ENCODE data around the gene MAPRE3.
A peak's percentile ranks its signal among the peaks of the same experiment; 100 is the strongest.

MAPRE3 gene

GRCh38 chr2:26946841-26947784 is 23.3 kb upstream of the MAPRE3 start:
- DNase-seq (ENCODE audit: low read depth): no peak
- H3K4me3 ChIP-seq (ENCODE audit: low read depth, low read length): no peak overlapping the region

DNA sequence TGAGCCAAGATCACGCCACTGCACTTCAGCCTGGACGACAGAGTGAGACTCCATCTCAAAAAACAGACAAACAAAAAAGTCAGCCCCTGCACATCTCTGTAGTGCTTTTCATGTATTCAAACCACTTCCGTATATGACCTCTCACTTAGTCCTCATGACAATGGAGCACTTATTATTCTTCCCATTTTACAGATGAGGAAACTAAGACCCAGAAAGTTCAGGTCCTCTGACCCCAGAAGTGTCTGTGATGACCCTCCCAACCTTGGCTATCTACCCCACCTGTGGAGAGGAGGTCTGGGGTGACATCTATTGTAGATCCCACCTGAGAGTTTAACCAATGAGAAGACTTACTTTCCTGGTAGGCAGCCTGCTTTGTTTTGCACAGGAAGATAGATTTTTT is 21.6 kb upstream of the MAPRE3 start:
- H3K4me3 ChIP-seq (ENCODE audit: low read depth, low read length): no peak overlapping the region
- no peak for DNase-seq (ENCODE audit: low read depth)

- no peak overlapping the region for H3K4me3 ChIP-seq (ENCODE audit: low read depth, low read length)
- DNase-seq (ENCODE audit: low read depth): no peak
Observed at GRCh38 chr2:26950246-26950645, 20.2 kb upstream of the MAPRE3 start.

DNA sequence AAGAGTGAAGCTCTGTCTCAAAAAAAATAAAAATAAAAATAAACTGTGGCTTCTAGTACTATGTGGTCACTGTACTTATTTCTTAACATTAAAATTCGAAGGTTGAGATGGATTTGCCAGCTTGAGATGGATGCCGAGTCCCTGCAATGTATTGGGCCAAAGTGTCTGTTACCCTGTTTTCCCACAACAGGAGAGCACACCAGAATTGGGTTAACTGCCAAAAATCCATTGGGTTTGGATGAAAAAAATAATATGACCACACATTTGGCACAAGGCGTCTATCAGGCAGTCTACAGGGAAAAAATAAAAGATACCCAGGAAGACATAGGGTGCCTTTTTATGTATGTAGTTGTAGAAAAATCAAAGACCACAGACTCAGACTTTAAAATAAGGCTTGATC is 19.2 kb upstream of the MAPRE3 start:
- DNase-seq (ENCODE audit: low read depth): no peak
- no peak overlapping the region for H3K4me3 ChIP-seq (ENCODE audit: low read depth, low read length)

GRCh38 chr2:26952374-26952773 is 18.1 kb upstream of the MAPRE3 start:
- DNase-seq (ENCODE audit: low read depth): no peak

GRCh38 chr2:26954135-26954534 is 16.3 kb upstream of the MAPRE3 start:
- no peak for DNase-seq (ENCODE audit: low read depth)
- no peak overlapping the region for H3K4me3 ChIP-seq (ENCODE audit: low read depth, low read length)

More at GRCh38 chr2:26952374-26952773, 18.1 kb upstream of the MAPRE3 start:
- H3K4me3 ChIP-seq (ENCODE audit: low read depth, low read length): no peak overlapping the region

- no peak overlapping the region for H3K4me3 ChIP-seq (ENCODE audit: low read depth, low read length)
- no peak for DNase-seq (ENCODE audit: low read depth)
Observed at GRCh38 chr2:26957041-26957440, 13.4 kb upstream of the MAPRE3 start.

DNA sequence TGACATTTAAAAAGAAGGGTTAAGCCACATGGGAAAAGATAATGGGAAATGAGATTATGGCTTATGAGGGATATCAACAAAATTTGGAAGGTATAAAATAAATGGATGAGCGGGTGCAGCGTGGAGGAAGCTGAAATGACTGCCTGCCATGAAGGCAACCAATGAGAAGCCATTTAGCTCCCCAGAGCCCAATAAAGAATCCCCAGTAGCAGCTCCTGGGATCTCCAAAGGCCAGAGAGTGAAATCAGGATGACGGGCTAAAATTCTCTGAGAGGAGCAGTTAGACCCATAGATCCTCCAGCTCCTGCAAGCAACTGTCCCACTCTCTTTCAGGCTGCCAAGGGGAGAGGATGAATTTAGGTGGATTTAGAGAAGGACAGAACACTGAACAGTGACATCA is 12.9 kb upstream of the MAPRE3 start:
- no peak for DNase-seq (ENCODE audit: low read depth)
- H3K4me3 ChIP-seq (ENCODE audit: low read depth, low read length): no peak overlapping the region

GRCh38 chr2:26959331-26959730 is 11.1 kb upstream of the MAPRE3 start:
- no peak overlapping the region for H3K4me3 ChIP-seq (ENCODE audit: low read depth, low read length)
- DNase-seq (ENCODE audit: low read depth): no peak

GRCh38 chr2:26964446-26965130 is 5.8 kb upstream of the MAPRE3 start:
- H3K4me3 ChIP-seq (ENCODE audit: low read depth, low read length): no peak overlapping the region
- DNase-seq (ENCODE audit: low read depth): no peak

DNA sequence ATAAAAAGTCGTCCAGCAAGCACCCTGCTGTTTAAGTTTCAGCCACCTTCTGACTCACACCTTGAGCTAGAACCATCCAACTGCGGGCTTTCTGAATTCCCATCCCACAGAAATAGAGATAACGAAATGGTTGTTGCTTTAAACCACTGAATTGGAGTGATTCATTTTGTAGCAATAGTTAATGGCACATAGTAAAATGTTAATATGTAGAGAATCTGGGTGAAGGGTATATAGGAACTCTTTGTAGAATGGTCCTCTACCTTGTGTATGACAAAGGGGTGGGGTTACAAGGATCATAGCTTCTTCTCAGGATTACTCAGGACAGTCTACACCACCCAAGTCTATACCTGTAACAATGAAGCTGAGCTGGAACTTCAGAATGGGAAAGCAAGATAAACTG is 2.4 kb upstream of the MAPRE3 start:
- DNase-seq (ENCODE audit: low read depth): no peak
- H3K4me3 ChIP-seq (ENCODE audit: low read depth, low read length): no peak overlapping the region

- no peak overlapping the region for H3K4me3 ChIP-seq (ENCODE audit: low read depth, low read length)
- no peak for DNase-seq (ENCODE audit: low read depth)
Observed at GRCh38 chr2:26969077-26969844, 1.2 kb upstream of the MAPRE3 start.

- DNase-seq (ENCODE audit: low read depth): no peak
- peak overlapping the region; percentile 65 for H3K4me3 ChIP-seq (ENCODE audit: low read depth, low read length)
Observed at GRCh38 chr2:26970928-26971627, 641 bp downstream of the MAPRE3 start.

GRCh38 chr2:26971911-26972786 is 1.7 kb downstream of the MAPRE3 start:
- DNase-seq (ENCODE audit: low read depth): no peak
- no peak overlapping the region for H3K4me3 ChIP-seq (ENCODE audit: low read depth, low read length)

GRCh38 chr2:26974352-26974751 is 3.9 kb downstream of the MAPRE3 start:
- H3K4me3 ChIP-seq (ENCODE audit: low read depth, low read length): no peak overlapping the region
- DNase-seq (ENCODE audit: low read depth): no peak

GRCh38 chr2:26975102-26975501 is 4.7 kb downstream of the MAPRE3 start:
- H3K4me3 ChIP-seq (ENCODE audit: low read depth, low read length): no peak overlapping the region
- DNase-seq (ENCODE audit: low read depth): no peak

DNA sequence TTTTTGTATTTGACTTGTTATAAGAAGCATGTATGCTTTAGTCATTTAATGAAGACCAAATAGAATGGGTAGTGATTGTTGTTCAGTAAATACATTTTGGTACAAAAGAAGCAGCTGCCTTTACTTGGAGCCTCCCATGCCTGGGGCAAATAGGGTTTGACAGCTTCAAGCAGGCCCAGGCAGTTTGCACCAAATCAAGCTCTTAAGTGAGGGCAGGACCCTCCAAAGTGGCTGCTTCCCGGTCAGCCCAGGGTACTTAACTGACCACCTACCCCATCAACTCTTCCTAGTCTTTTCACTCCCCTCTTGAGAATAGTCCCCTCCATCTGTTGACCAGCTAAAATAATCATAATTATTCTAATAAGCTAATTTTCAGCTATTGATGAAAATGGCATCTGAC is 5.2 kb downstream of the MAPRE3 start:
- DNase-seq (ENCODE audit: low read depth): no peak
- no peak overlapping the region for H3K4me3 ChIP-seq (ENCODE audit: low read depth, low read length)

DNA sequence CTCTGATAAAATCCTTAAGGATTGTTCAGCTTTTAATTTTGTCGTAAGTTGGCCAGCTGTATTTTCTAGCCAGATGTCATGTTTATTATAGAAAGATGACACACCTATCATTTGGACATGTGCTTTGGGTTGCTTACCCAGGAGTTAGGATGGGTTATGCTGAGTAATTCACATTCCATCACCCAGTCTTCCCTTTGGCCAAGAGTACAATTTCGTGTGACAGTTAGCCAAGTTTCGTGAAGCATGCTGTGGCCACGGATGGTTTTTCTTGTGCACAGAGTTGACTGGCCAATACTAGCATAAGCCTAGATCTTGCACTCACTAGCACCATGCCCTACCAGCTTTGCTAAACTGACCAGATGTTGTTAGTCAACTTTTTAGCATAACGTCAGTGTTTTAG is 5.8 kb downstream of the MAPRE3 start:
- no peak for DNase-seq (ENCODE audit: low read depth)
- H3K4me3 ChIP-seq (ENCODE audit: low read depth, low read length): no peak overlapping the region

DNA sequence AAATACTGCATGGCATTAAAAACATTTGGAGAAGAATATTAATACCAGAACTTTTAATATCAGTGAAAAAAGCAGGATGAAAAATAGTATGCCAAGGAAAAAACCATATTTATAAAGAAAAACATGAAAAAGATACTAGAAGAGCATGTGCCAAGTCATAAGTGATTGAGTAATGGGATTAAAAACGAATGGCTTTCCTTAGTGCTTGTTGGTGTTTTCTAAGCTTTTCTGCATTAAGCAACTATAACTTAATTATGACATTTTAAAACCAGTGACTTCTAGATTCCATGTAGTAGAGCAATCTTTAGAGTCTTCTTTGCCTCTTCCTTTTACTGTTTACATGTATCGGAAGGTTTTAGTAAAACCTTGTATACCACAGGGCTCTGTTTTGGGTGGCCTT is 6.6 kb downstream of the MAPRE3 start:
- no peak overlapping the region for H3K4me3 ChIP-seq (ENCODE audit: low read depth, low read length)
- no peak for DNase-seq (ENCODE audit: low read depth)
